A673 (cell line): ENCODE results near the gene GLIS2. TPM values are rescaled to one million over a fixed set of nuclear protein-coding genes. Genes with fewer than 3 reads are reported as not detected.
"Not testable (repeated sequence)": the region's sequence is repeated elsewhere in the genome, so short reads cannot be mapped to it uniquely, and the experiment has no call there.

Source experiments
- BruUV-seq: library from RNA; stranded (reverse); fragments of 400-500 nt; replicated peaks from 2 replicates; lab custom pipeline; 2021; lab: Mats Ljungman, UMichigan
- CTCF ChIA-PET: fragments of 300-600 bp; sonication (Branson Sonifier 250); formaldehyde crosslinking; loops from one replicate; lab custom pipeline; 2022; ENCODE audit warnings: antibody characterized with exemption; lab: Charles Lee
- POLR2A ChIA-PET: fragments of 300-600 bp; sonication (Branson Sonifier 250); formaldehyde crosslinking; loops from one replicate; lab custom pipeline; 2022; ENCODE audit warnings: antibody characterized with exemption; ENCODE audit not compliant: low non-redundant PET; lab: Charles Lee
- DNase-seq: peaks from one replicate; pipeline ENCODE4 v3.0.0-alpha.2; 2015; ENCODE audit warnings: low spot score
- H3K27ac ChIP-seq: fragments of 200-600 bp; sonication (generic); 2 replicates; pipeline ENCODE4 v1.5.1; 2016; ENCODE audit warnings: mixed run types, low read depth, mild to moderate bottlenecking, mixed read lengths, antibody characterized with exemption, low read length; ENCODE audit not compliant: poor library complexity, severe bottlenecking
- H3K27me3 ChIP-seq: fragments of 200-600 bp; sonication (generic); replicated peaks from 2 replicates; pipeline ENCODE4 v1.6.1; 2017; ENCODE audit warnings: mixed run types, low read depth, mild to moderate bottlenecking, mixed read lengths, antibody characterized with exemption, low read length; ENCODE audit not compliant: insufficient read depth, poor library complexity
- H3K36me3 ChIP-seq: fragments of 200-600 bp; sonication (generic); 2 replicates; pipeline ENCODE4 v1.6.1; 2016; ENCODE audit warnings: mixed run types, mild to moderate bottlenecking, mixed read lengths, antibody characterized with exemption, low read length; ENCODE audit not compliant: insufficient read depth, poor library complexity, severe bottlenecking
- H3K4me1 ChIP-seq: fragments of 200-600 bp; sonication (generic); 2 replicates; pipeline ENCODE4 v1.6.1; 2017; ENCODE audit warnings: mixed run types, mild to moderate bottlenecking, mixed read lengths, antibody characterized with exemption, low read length; ENCODE audit not compliant: insufficient read depth, poor library complexity, severe bottlenecking
- H3K4me3 ChIP-seq: fragments of 200-600 bp; sonication (generic); 2 replicates; pipeline ENCODE4 v1.5.1; 2016; ENCODE audit warnings: low read depth, mixed run types, mild to moderate bottlenecking, mixed read lengths, low read length; ENCODE audit not compliant: poor library complexity, severe bottlenecking
- H3K9me3 ChIP-seq: fragments of 200-600 bp; sonication (generic); 2 replicates; pipeline ENCODE4 v1.6.1; 2016; ENCODE audit warnings: mixed run types, low read depth, mild to moderate bottlenecking, mixed read lengths, antibody characterized with exemption, low read length; ENCODE audit not compliant: poor library complexity, severe bottlenecking
- CTCF ChIP-seq: fragments of 300-800, 200-600 bp; sonication (generic); conservative IDR thresholded peaks from 2 replicates; pipeline ENCODE4 v1.5.1; 2017; ENCODE audit warnings: low read depth, mild to moderate bottlenecking, antibody characterized with exemption, low read length, moderate library complexity, mixed read lengths
- EZH2 ChIP-seq: fragments of 200-600 bp; sonication (generic); IDR thresholded peaks from 2 replicates; pipeline ENCODE4 v1.6.1; 2017; ENCODE audit warnings: borderline replicate concordance, low read depth, mild to moderate bottlenecking, mixed read lengths, antibody characterized with exemption, low read length; ENCODE audit not compliant: poor library complexity, severe bottlenecking
- intact Hi-C: fragments of 100-400 bp; cut with micrococcal nuclease; formaldehyde crosslinking; loops from one replicate; pipeline ENCODE4 v1.10.0; 2022; ENCODE audit not compliant: unreplicated experiment
- total RNA-seq: library from RNA; stranded (reverse); gene quantifications from 2 replicates; pipeline ENCODE4 v1.2.3, GENCODE V29; 2021

GLIS2 gene
- total RNA-seq, 1 experiment from 2014 or later: 10.6 TPM

DNA sequence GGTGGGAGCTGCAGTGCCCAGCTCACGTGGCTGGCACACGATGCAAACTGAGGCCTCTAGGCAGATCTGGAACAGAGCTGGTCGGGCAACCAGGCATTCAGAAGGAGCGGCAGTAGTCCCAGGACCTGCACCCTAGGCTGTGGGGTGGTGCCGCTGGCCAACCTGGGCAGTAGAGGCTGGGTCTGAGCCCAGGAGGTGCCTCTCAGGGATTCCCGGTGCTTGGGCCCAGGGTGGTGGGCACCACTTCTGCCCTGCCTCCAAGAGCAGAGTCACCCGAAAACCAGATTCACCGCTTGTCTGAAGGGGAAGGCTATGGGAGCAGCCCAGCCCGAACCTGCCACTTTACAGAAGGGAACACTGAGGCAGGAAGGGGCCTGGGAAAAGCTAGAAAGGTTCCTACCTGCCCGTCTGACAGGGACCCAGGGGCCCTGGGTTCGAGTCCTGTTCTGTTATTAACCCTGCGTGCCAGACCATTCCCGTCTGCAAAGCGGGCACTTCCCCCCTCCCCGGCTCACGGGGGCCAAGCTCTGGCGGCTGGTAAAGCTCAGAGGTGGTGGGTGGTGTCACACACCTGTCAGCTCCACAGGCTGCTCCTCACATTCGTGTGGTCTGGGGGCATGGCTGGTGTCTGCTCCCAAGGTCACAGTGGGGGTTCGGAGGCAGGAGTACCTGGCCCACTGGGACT, 16.9 kb downstream of the GLIS2 start:
- ChIA-PET POLR2A (no interaction called here), CTCF (interaction anchor here (0.6 kb wide), 1 partner anchor 47 kb away, joined by 7 read pairs; no protein-coding TSS in a partner anchor)
- no TSS peak for BruUV-seq
- Histone ChIP-seq H3K27ac (no peak overlapping the region), H3K9me3 (no peaks in the 10 kb centered on the region), H3K36me3 (peaks cover under 1% of the 10 kb centered on the region), H3K27me3 (no peaks in the 10 kb centered on the region), H3K4me1 (peaks cover 11% of the 10 kb centered on the region), H3K4me3 (no peak overlapping the region)
- TF ChIP-seq EZH2: no peak
- no peak for TF ChIP-seq CTCF
- intact Hi-C loops: loop anchor here (10.0 kb wide), 1 partner anchor 138 kb away; no protein-coding TSS in a partner anchor
- DNase-seq: no peak

DNA sequence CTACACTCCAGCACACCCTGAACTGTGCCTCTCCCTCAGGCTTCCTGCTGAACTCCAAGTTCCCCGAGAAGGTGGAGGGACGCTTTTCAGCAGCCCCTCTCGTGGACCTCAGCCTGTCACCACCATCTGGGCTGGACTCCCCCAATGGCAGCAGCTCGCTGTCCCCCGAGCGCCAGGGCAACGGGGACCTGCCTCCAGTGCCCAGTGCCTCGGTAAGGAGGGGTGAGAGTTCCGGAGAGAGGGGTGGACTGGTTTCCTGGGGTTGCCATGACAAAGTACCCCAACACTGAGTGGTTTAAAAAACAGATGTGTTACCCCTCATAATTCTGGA, 17.4 kb downstream of the GLIS2 start:
- H3K9me3 ChIP-seq: no peaks in the 10 kb centered on the region
- ChIA-PET POLR2A (no interaction called here), CTCF (interaction anchor here (0.6 kb wide), 1 partner anchor 47 kb away, joined by 7 read pairs; no protein-coding TSS in a partner anchor)
- TF ChIP-seq CTCF: no peak
- no peak for TF ChIP-seq EZH2
- H3K4me3 ChIP-seq: no peak overlapping the region
- peaks cover 6% of the 10 kb centered on the region for H3K4me1 ChIP-seq
- no peaks in the 10 kb centered on the region for H3K27me3 ChIP-seq
- no TSS peak for BruUV-seq
- peaks cover 5% of the 10 kb centered on the region for H3K36me3 ChIP-seq
- no peak overlapping the region for H3K27ac ChIP-seq
- intact Hi-C loops: loop anchor here (10.0 kb wide), 1 partner anchor 138 kb away; no protein-coding TSS in a partner anchor
- no peak for DNase-seq

DNA sequence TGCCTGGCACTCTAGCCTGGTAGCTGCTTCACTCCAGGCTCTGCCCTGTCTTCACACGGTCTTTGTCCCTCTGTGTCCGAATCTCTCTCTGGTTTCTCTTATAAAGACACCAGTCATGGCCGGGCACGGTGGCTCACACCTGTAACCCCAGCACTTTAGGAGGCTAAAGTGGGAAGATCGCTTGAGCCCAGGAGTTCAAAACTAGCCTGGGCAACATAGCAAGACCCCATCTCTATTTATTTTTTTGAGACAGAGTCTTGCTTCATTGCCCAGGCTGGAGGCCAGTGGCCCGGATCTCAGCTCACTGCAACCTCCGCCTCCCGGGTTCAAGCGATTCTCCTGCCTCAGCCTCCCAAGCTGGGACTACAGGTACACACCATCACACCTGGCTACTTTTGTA, 17.8 kb downstream of the GLIS2 start:
- H3K36me3 ChIP-seq, BruUV-seq: not testable (repeated sequence)
- intact Hi-C loops: loop anchor here (10.0 kb wide), 1 partner anchor 139 kb away; no protein-coding TSS in a partner anchor

More for the DNA sequence above, 17.8 kb downstream of the GLIS2 start:
- H3K27me3 ChIP-seq, H3K9me3 ChIP-seq, H3K27ac ChIP-seq, POLR2A ChIA-PET, H3K4me1 ChIP-seq, H3K4me3 ChIP-seq, DNase-seq: not testable (repeated sequence)
- CTCF ChIA-PET: interaction anchor here (0.6 kb wide), 1 partner anchor 46 kb away, joined by 7 read pairs; no protein-coding TSS in a partner anchor
